ENCODE measurements around the gene WNT3.

Gene WNT3

GRCh38 chr17:46834846-46835245, 16.4 kb upstream of the WNT3 start:
- ATAC-seq = no peak

- ATAC-seq = no peak
These were observed 15.3 kb upstream of the WNT3 start for GRCh38 chr17:46833840-46834208.

GRCh38 chr17:46832945-46833839, 14.7 kb upstream of the WNT3 start:
- ATAC-seq = no peak

- no peak for ATAC-seq
These were observed 13.9 kb upstream of the WNT3 start for GRCh38 chr17:46832331-46832821.

GRCh38 chr17:46831573-46832330, 13.3 kb upstream of the WNT3 start:
- ATAC-seq = no peak

GRCh38 chr17:46827274-46827673, 8.8 kb upstream of the WNT3 start:
- ATAC-seq = no peak

GRCh38 chr17:46826116-46826515, 7.6 kb upstream of the WNT3 start:
- no peak for ATAC-seq

- no peak for ATAC-seq
These were observed 5.2 kb upstream of the WNT3 start for GRCh38 chr17:46823657-46824056.

- ATAC-seq = no peak
These were observed 4.0 kb upstream of the WNT3 start for GRCh38 chr17:46822388-46822921.

GRCh38 chr17:46821482-46822387, 3.2 kb upstream of the WNT3 start:
- ATAC-seq = no peak

- no peak for ATAC-seq
These were observed 2.3 kb upstream of the WNT3 start for GRCh38 chr17:46820592-46821450.

GRCh38 chr17:46819906-46820351, 1.4 kb upstream of the WNT3 start:
- ATAC-seq = no peak

GRCh38 chr17:46818929-46819859, 702 bp upstream of the WNT3 start:
- peak; percentile 7 to 12 for ATAC-seq

GRCh38 chr17:46817901-46818209, 637 bp downstream of the WNT3 start:
- ATAC-seq = no peak

- no peak for ATAC-seq
These were observed 1.2 kb downstream of the WNT3 start for GRCh38 chr17:46817151-46817900.

- ATAC-seq = no peak
These were observed 2.8 kb downstream of the WNT3 start for GRCh38 chr17:46815474-46816353.

- no peak for ATAC-seq
These were observed 4.0 kb downstream of the WNT3 start for GRCh38 chr17:46814446-46814845.

GRCh38 chr17:46813920-46814319, 4.6 kb downstream of the WNT3 start:
- no peak for ATAC-seq
